Hepatocyte (in vitro differentiated cells): ENCODE results near the gene PLA1A.

Experiments used
- CTCF ChIP-seq: fragments of 200-600 bp; sonication (generic); IDR thresholded peaks from 2 replicates; pipeline ENCODE4 v1.5.1; 2016; ENCODE audit warnings: antibody characterized with exemption, mild to moderate bottlenecking; ENCODE audit not compliant: poor library complexity
- EZH2 ChIP-seq: fragments of 200-600 bp; sonication (generic); IDR thresholded peaks from 2 replicates; pipeline ENCODE4 v1.6.1; 2016; ENCODE audit warnings: antibody characterized with exemption, mild to moderate bottlenecking, borderline replicate concordance
- EZH2phosphoT487 ChIP-seq: fragments of 200-600 bp; sonication (generic); IDR thresholded peaks from one replicate; pipeline ENCODE4 v1.6.1; 2018; ENCODE audit warnings: antibody characterized with exemption, mild to moderate bottlenecking, low read depth, moderate library complexity; ENCODE audit not compliant: unreplicated experiment, severe bottlenecking

GRCh38 chr3:119555309-119555735 is 42.4 kb upstream of the PLA1A start:
- TF ChIP-seq CTCF (no peak), EZH2phosphoT487 (no peak), EZH2 (no peak)
